Measurements from ENCODE around the gene CREB1. TPM values are rescaled to one million over a fixed set of nuclear protein-coding genes. Genes with fewer than 3 reads are reported as not detected.
"Not testable (repeated sequence)": the region's sequence is repeated elsewhere in the genome, so short reads cannot be mapped to it uniquely, and the experiment has no call there.

CREB1 gene
- total RNA-seq, 1 experiment from 2014 or later: 71.3 TPM

DNA sequence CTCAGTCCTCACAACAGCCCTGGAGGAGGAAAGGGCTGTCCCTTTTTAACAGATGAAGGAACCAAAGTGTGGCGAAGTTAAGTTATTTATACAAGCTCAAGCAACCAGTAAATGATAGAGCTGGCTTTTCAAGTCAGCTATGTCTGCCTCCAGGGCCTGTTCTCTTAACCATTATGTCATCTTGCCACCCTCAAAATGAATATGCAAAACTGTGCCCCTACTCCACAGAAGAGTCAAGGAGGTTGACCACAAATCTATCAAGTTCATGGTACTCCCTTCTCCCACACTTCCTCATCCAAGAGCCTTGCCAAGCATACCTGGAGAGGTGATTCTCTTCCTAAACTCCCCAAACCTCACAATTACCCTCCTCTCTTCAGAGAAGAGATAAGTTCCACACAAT is 37.3 kb upstream of the CREB1 start:
- POLR2A ChIA-PET: interaction anchor here (0.6 kb wide), 1 partner anchor 39 kb away, joined by 3 read pairs; no protein-coding TSS in a partner anchor
- BruUV-seq (replicated peaks): no TSS peak

DNA sequence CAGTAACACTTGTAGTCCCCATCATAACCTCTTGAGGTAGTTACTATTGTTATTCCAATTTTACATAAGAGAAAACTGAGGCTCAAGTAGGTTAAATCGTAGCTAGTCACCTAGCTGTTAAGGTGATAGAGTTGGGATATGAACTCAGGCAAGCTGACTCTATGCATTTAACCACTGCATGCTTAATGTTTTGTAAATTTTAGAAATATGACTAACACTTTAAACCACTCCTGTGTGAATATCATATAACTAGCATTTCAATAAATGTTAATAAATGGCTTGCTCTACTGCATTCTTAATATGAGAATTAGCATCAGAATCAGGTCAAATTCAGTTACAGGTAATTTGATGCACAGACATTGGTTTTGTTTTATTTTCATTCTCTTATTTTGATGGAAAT is 35.6 kb upstream of the CREB1 start:
- DNase-seq (ENCODE audit: unreplicated experiment): no peak
- H3K27ac Mint-ChIP-seq (ENCODE audit: low read depth, unreplicated experiment): no peak overlapping the region
- intact Hi-C loops (cut with micrococcal nuclease): no loop called here
- no peaks in the 10 kb centered on the region for H3K4me1 Mint-ChIP-seq (ENCODE audit: insufficient read depth, unreplicated experiment)
- no peaks in the 10 kb centered on the region for H3K36me3 Mint-ChIP-seq (ENCODE audit: insufficient read depth, unreplicated experiment)
- TF ChIP-seq, protein P1, sequence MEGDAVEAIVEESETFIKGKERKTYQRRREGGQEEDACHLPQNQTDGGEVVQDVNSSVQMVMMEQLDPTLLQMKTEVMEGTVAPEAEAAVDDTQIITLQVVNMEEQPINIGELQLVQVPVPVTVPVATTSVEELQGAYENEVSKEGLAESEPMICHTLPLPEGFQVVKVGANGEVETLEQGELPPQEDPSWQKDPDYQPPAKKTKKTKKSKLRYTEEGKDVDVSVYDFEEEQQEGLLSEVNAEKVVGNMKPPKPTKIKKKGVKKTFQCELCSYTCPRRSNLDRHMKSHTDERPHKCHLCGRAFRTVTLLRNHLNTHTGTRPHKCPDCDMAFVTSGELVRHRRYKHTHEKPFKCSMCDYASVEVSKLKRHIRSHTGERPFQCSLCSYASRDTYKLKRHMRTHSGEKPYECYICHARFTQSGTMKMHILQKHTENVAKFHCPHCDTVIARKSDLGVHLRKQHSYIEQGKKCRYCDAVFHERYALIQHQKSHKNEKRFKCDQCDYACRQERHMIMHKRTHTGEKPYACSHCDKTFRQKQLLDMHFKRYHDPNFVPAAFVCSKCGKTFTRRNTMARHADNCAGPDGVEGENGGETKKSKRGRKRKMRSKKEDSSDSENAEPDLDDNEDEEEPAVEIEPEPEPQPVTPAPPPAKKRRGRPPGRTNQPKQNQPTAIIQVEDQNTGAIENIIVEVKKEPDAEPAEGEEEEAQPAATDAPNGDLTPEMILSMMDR (IDR thresholded peaks at IDR 0.05; ENCODE audit: unreplicated experiment): no peak
- BruUV-seq (replicated peaks): no TSS peak
- POLR2A ChIA-PET: no interaction called here
- H3K4me3 Mint-ChIP-seq (ENCODE audit: unreplicated experiment): no peak overlapping the region
- no peaks in the 10 kb centered on the region for H3K27me3 Mint-ChIP-seq (ENCODE audit: insufficient read depth, unreplicated experiment)
- no peaks in the 10 kb centered on the region for H3K9me3 Mint-ChIP-seq (ENCODE audit: unreplicated experiment)
- CTCF ChIA-PET: no interaction called here

More for the DNA sequence above, 37.3 kb upstream of the CREB1 start:
- Mint-ChIP-seq H3K9me3 (ENCODE audit: unreplicated experiment) (no peaks in the 10 kb centered on the region), H3K27me3 (ENCODE audit: insufficient read depth, unreplicated experiment) (no peaks in the 10 kb centered on the region), H3K4me1 (ENCODE audit: insufficient read depth, unreplicated experiment) (peaks cover 7% of the 10 kb centered on the region), H3K36me3 (ENCODE audit: insufficient read depth, unreplicated experiment) (no peaks in the 10 kb centered on the region), H3K4me3 (ENCODE audit: unreplicated experiment) (no peak overlapping the region), H3K27ac (ENCODE audit: low read depth, unreplicated experiment) (no peak overlapping the region)
- intact Hi-C loops (cut with micrococcal nuclease): no loop called here
- CTCF ChIA-PET: interaction anchor here (0.5 to 1.1 kb wide), 2 partner anchors 550 to 711 kb away, joined by 4 to 5 read pairs; no protein-coding TSS in a partner anchor
- TF ChIP-seq, protein P1 (IDR thresholded peaks at IDR 0.05; ENCODE audit: unreplicated experiment): no peak
- no peak for DNase-seq (ENCODE audit: unreplicated experiment)

DNA sequence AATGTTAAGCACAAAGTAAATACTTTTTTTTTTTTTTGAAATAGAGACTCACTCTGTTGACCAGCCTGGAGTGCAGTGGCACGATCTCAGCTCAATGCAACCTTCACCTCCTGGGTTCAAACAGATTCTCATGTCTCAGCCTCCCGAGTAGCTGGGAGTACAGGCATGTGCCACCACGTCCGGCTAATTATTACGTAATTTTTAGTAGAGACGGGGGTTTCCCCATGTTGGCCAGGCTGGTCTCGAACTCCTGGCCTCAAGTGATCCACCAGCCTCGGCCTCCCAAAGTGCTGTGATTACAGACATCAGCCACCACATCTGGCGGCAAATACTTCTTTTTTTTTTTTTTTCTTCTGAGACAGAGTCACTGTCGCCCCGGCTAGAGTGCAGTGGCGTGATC is 32.8 kb upstream of the CREB1 start:
- CTCF ChIA-PET: interaction anchor here (0.9 to 1.5 kb wide), 3 partner anchors 10 to 697 kb away, joined by 3 to 4 read pairs (median 3); no protein-coding TSS in a partner anchor
- intact Hi-C loops (cut with micrococcal nuclease): not testable (repeated sequence)

DNA sequence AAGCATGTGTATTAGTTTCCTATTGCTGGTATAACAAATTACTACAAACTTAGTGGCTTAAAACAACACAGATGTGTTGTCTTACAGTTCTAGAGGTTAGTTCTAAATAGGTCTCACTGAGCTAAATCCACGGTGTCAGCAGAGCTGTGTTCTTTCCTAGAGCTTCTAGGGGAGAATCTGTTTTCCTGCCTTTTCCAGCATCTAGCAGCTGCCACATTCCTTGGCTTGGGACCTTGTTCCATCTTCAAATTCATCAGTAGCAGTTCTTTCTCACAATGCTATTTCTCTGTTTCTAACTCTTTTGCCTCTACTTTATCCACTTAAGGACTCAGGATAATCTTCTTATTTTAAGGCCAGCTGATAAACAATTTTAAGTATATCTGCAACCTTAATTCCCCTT is 32.2 kb upstream of the CREB1 start:
- no peak for DNase-seq (ENCODE audit: unreplicated experiment)
- BruUV-seq (replicated peaks): no TSS peak
- ChIA-PET POLR2A (interaction anchor here (0.7 to 1.8 kb wide), 2 partner anchors 17 to 51 kb away, joined by 4 read pairs; no protein-coding TSS in a partner anchor), CTCF (interaction anchor here (0.9 to 1.5 kb wide), 2 partner anchors 10 to 13 kb away, joined by 3 read pairs; no protein-coding TSS in a partner anchor)
- Mint-ChIP-seq H3K27me3 (ENCODE audit: insufficient read depth, unreplicated experiment) (no peaks in the 10 kb centered on the region), H3K27ac (ENCODE audit: low read depth, unreplicated experiment) (no peak overlapping the region), H3K4me3 (ENCODE audit: unreplicated experiment) (no peak overlapping the region), H3K4me1 (ENCODE audit: insufficient read depth, unreplicated experiment) (no peaks in the 10 kb centered on the region), H3K36me3 (ENCODE audit: insufficient read depth, unreplicated experiment) (no peaks in the 10 kb centered on the region), H3K9me3 (ENCODE audit: unreplicated experiment) (no peaks in the 10 kb centered on the region)
- TF ChIP-seq, protein P1 (IDR thresholded peaks at IDR 0.05; ENCODE audit: unreplicated experiment): no peak
- intact Hi-C loops (cut with micrococcal nuclease): no loop called here

More for the DNA sequence above, 32.8 kb upstream of the CREB1 start:
- H3K4me1 Mint-ChIP-seq (ENCODE audit: insufficient read depth, unreplicated experiment); H3K36me3 Mint-ChIP-seq (ENCODE audit: insufficient read depth, unreplicated experiment); H3K27ac Mint-ChIP-seq (ENCODE audit: low read depth, unreplicated experiment); DNase-seq (ENCODE audit: unreplicated experiment); BruUV-seq (replicated peaks); H3K4me3 Mint-ChIP-seq (ENCODE audit: unreplicated experiment); H3K9me3 Mint-ChIP-seq (ENCODE audit: unreplicated experiment); H3K27me3 Mint-ChIP-seq (ENCODE audit: insufficient read depth, unreplicated experiment): not testable (repeated sequence)
- POLR2A ChIA-PET: interaction anchor here (0.9 to 1.8 kb wide), 4 partner anchors 8 to 211 kb away, joined by 3 to 4 read pairs (median 4); no protein-coding TSS in a partner anchor

All from MCF 10A (cell line).